ENCODE results near the gene RTP3. TPM values are rescaled to one million over a fixed set of nuclear protein-coding genes. Genes with fewer than 3 reads are reported as not detected.

The RTP3 gene
- total RNA-seq, 2 experiments from 2014 or later = not detected

DNA sequence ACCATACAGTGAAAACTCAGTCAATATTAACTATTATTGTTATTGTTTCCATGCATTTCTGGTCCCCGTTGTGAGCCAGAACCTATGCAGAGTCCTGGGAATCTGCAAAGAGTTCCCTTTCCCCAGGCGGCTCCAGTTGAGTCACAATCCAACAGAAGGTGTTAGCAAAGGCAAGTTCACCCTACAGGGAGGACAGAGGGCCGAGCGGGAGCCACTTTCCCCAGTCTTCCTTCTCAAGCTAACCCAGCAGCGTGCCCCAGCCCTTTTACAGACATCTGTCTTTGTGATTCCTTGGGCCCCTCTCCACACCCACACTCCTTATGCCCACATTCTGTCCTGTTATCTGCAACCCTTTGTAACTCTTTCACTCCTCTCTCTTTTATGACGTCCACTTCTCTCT is 20.0 kb upstream of the RTP3 start:
- no peak for DNase-seq
- CTCF ChIA-PET = interaction anchor here (1.0 kb wide), 1 partner anchor 16 kb away, joined by 3 read pairs; no protein-coding TSS in a partner anchor
- no peaks in the 10 kb centered on the region for H3K4me1 Mint-ChIP-seq
- peaks cover 55% of the 10 kb centered on the region for H3K27me3 Mint-ChIP-seq
- H3K4me3 Mint-ChIP-seq = no peak overlapping the region
- H3K36me3 Mint-ChIP-seq = peaks cover 10% of the 10 kb centered on the region
- H3K27ac Mint-ChIP-seq = no peak overlapping the region
- H3K9me3 Mint-ChIP-seq (ENCODE audit: low read depth) = peaks cover 8% of the 10 kb centered on the region
- no peak for ATAC-seq

DNA sequence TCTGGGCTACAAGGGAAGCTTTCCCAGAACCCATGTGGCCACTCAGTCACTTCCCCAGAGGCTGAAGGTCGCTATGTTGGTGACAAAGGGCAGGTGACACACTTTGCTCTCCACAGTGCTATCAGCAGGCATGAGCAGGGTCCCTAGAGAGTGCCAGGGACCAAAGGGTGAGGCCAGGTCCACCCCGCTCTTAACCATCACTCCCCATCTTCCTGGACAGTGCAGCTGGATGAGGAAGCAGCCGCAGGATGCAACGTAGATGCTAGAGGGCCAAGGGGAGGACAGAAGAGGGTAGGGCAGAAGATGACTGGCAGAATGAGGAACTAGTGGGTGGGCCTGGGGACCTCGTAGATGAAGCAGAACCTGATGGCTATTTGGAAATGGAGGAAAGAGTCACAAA is 19.4 kb upstream of the RTP3 start:
- DNase-seq = no peak
- no peaks in the 10 kb centered on the region for H3K4me1 Mint-ChIP-seq
- H3K36me3 Mint-ChIP-seq = peaks cover 10% of the 10 kb centered on the region
- ATAC-seq = no peak
- H3K9me3 Mint-ChIP-seq (ENCODE audit: low read depth) = peaks cover 8% of the 10 kb centered on the region
- no peak overlapping the region for H3K4me3 Mint-ChIP-seq
- peaks cover 49% of the 10 kb centered on the region for H3K27me3 Mint-ChIP-seq
- no peak overlapping the region for H3K27ac Mint-ChIP-seq
- CTCF ChIA-PET = no interaction called here

DNA sequence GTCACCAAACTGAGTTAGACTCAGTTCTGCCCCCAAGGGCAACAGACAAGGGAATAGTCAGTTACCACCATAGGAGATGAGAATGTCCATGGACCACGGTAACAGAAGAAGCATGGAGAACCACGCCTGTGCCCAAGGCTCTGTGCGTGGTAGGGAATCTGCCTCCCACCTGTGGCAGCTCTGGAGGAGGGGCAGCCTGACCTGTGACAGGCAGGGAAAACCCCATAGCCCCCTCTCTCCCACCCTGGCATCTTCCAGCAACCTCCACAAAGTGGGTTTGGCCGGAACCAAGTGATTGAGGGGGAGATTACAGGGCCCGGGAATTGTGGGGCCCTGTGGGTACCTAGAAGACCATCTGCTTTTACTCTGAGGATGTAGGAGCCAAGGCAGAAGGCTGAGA is 18.8 kb upstream of the RTP3 start:
- no peak for DNase-seq
- peaks cover 6% of the 10 kb centered on the region for H3K9me3 Mint-ChIP-seq (ENCODE audit: low read depth)
- peaks cover 45% of the 10 kb centered on the region for H3K27me3 Mint-ChIP-seq
- H3K27ac Mint-ChIP-seq = no peak overlapping the region
- peaks cover 10% of the 10 kb centered on the region for H3K36me3 Mint-ChIP-seq
- H3K4me1 Mint-ChIP-seq = no peaks in the 10 kb centered on the region
- CTCF ChIA-PET = no interaction called here
- H3K4me3 Mint-ChIP-seq = no peak overlapping the region
- ATAC-seq = no peak

DNA sequence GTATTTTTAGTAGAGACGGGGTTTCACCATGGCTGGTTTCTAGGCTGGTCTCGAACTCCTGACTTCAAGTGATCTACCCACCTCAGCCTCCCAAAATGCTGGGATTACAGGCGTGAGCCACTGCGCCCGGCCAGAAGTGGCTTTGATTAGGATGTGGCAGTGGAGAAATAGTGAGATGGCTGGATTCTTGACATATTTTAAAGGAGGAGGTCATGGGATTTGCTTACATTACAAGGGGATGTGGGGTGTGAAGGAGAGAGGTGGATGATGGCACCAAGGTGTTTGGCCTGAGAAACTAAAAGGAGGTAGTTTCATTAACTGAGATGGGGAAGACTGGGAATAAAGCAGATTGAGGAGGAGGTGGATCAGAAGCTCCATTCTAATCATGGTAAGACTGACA is 18.1 kb upstream of the RTP3 start:
- Mint-ChIP-seq H3K4me1 (no peaks in the 10 kb centered on the region), H3K36me3 (peaks cover 7% of the 10 kb centered on the region), H3K9me3 (ENCODE audit: low read depth) (peaks cover 3% of the 10 kb centered on the region), H3K27ac (no peak overlapping the region), H3K4me3 (no peak overlapping the region), H3K27me3 (peaks cover 39% of the 10 kb centered on the region)
- ATAC-seq (no peak), DNase-seq (no peak)
- CTCF ChIA-PET = interaction anchor here (1.2 to 12.1 kb wide), 3 partner anchors 9 to 150 kb away, joined by 3 to 294 read pairs (median 8); no protein-coding TSS in a partner anchor

DNA sequence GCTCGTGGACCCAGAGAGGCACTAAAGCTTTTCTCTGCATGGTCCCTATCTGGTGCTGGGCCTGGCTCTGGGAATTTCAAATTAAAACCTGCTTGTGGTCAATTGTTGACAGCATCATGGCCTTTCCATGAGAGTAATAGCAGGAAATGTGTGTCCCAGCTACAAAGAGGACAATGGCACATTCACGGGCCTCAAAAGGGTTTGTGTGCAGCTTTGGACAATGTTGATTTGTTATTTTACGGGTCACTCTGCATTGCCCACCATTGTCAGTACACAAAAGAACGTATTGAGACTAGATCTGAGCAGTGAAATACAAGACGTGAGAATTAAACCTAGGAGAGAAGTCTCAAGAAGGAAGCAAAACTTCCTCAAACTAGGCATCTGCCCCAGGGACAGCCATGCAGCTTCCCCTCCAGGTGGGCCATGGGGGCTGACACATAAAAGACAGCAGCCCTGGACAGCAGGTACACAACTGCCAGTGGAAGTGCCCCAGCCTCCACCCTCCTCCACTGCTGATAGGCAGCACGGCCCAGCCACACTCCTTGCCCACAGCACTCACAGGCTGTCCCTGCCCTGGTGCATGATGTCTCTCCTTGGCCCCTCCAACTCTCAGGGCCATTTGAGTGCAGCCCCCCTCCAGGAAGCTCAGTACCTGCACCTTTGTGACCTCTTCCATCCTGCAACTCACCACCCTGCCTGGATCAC is 17.1 kb upstream of the RTP3 start:
- ATAC-seq (no peak), DNase-seq (no peak)
- peaks cover 30% of the 10 kb centered on the region for H3K27me3 Mint-ChIP-seq
- H3K9me3 Mint-ChIP-seq (ENCODE audit: low read depth) = no peaks in the 10 kb centered on the region
- H3K27ac Mint-ChIP-seq = no peak overlapping the region
- no peaks in the 10 kb centered on the region for H3K4me1 Mint-ChIP-seq
- H3K4me3 Mint-ChIP-seq = no peak overlapping the region
- no peaks in the 10 kb centered on the region for H3K36me3 Mint-ChIP-seq
- CTCF ChIA-PET = interaction anchor here (1.0 to 12.1 kb wide), 4 partner anchors 8 to 149 kb away, joined by 3 to 294 read pairs (median 6); no protein-coding TSS in a partner anchor

DNA sequence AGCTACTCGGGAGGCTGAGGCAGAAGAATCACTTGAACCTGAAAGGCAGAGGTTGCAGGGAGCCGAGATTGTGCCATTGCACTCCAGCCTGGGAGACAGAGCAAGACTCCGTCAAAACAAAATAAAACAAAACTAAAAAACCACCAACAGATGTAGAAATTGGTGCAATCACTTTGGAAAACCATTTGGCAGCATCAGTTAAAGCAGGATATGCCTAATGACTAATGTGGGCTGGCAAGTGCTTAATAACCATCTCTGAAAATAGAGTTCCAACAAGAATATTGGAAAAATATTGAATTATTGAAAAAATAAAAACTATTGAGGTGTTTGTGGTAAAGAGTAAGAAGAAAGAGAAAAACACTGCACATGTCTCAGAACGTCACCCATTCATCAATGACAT is 16.1 kb upstream of the RTP3 start:
- CTCF ChIA-PET = interaction anchor here (1.0 to 12.1 kb wide), 3 partner anchors 11 to 148 kb away, joined by 3 to 294 read pairs (median 3); no protein-coding TSS in a partner anchor
- ATAC-seq (no peak), DNase-seq (no peak)
- peaks cover 29% of the 10 kb centered on the region for H3K27me3 Mint-ChIP-seq
- H3K36me3 Mint-ChIP-seq = no peaks in the 10 kb centered on the region
- no peak overlapping the region for H3K27ac Mint-ChIP-seq
- H3K9me3 Mint-ChIP-seq (ENCODE audit: low read depth) = no peaks in the 10 kb centered on the region
- H3K4me3 Mint-ChIP-seq = no peak overlapping the region
- no peaks in the 10 kb centered on the region for H3K4me1 Mint-ChIP-seq

DNA sequence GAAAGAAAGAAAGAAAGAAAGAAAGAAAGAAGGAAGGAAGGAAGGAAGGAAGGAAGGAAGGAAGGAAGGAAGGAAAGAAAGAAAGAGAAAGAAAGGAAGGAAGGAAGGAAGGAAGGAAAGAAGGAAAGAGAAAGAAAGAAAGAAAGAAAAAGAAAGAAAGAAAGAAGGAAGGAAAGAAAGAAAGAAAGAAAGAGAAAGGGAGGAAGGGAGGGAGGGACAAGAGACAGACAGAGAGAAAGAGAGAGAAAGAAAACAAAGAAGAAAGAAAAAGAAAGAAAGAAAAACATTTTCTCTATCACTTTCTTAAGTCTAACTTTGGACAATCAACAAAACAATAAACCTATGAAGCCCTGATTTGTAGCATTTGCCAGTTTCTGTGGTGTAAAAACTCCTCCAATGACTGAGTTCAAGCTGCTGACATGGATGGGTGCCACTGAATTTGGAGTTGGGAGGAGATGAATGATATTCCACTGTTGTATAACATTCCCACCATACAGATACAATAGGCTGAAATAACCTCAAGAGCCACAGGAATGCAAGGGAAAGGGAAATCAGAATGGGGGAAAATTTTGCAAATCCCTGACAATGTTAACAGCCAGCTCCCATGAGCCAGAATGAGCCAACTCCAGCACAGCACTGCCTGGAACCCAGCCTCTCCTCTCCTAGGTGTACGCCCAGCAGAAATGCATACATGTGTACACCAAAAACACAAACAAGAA is 15.0 kb upstream of the RTP3 start:
- CTCF ChIA-PET = interaction anchor here (1.0 to 12.1 kb wide), 4 partner anchors 59 to 147 kb away, joined by 3 to 294 read pairs (median 116); no protein-coding TSS in a partner anchor
- ATAC-seq (no peak), DNase-seq (no peak)
- H3K27me3 Mint-ChIP-seq = peaks cover 27% of the 10 kb centered on the region
- H3K4me3 Mint-ChIP-seq = no peak overlapping the region
- no peaks in the 10 kb centered on the region for H3K4me1 Mint-ChIP-seq
- H3K27ac Mint-ChIP-seq = no peak overlapping the region
- H3K36me3 Mint-ChIP-seq = no peaks in the 10 kb centered on the region
- no peaks in the 10 kb centered on the region for H3K9me3 Mint-ChIP-seq (ENCODE audit: low read depth)

DNA sequence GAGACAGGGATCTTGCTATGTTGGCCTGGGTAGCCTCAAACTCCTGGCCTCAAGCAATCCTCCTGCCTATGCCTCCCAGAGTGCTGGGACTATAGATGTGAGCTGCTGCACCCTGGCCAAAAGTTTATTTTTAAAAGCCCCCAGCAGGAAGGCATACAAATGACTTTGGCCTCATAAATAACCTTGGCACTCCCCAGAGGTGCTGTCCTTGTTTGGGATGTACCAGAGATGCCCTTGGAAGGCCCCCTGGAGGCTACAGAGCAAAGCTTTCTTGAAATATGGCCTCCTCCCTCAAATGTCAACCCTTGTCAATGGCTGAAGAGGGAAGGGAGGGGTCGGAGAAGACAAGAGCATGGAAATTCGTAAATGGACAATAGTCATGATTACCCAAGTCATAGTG is 14.0 kb upstream of the RTP3 start:
- CTCF ChIA-PET = interaction anchor here (1.0 to 12.1 kb wide), 3 partner anchors 58 to 145 kb away, joined by 3 to 294 read pairs (median 228); no protein-coding TSS in a partner anchor
- Mint-ChIP-seq H3K36me3 (no peaks in the 10 kb centered on the region), H3K27me3 (peaks cover 25% of the 10 kb centered on the region), H3K9me3 (ENCODE audit: low read depth) (no peaks in the 10 kb centered on the region), H3K27ac (no peak overlapping the region), H3K4me1 (peaks cover 4% of the 10 kb centered on the region), H3K4me3 (no peak overlapping the region)
- DNase-seq (no peak), ATAC-seq (no peak)

DNA sequence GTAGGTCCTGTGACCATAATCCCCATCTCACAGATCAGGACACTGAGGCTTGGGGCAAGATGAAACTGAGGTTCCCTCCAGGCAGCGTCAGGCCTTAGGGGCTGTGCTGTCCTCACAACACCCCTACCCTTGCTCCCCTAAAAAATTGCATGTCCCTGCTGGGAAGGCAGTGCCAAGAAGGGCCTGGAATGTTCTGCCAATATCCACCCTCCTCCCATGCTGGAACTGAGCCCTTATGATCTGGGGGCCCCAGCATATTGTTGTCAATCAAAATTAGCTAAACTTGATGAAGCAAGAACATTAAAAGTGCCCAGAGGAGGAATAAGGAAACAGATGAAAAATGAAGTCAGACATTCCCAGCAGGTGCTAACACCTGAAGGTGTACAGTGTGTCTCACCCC is 13.4 kb upstream of the RTP3 start:
- H3K27me3 Mint-ChIP-seq = peaks cover 25% of the 10 kb centered on the region
- CTCF ChIA-PET = interaction anchor here (0.5 to 12.1 kb wide), 4 partner anchors 23 to 145 kb away, joined by 3 to 294 read pairs (median 116); no protein-coding TSS in a partner anchor
- ATAC-seq = no peak
- H3K9me3 Mint-ChIP-seq (ENCODE audit: low read depth) = no peaks in the 10 kb centered on the region
- H3K4me1 Mint-ChIP-seq = peaks cover 9% of the 10 kb centered on the region
- no peak for DNase-seq
- no peak overlapping the region for H3K27ac Mint-ChIP-seq
- no peak overlapping the region for H3K4me3 Mint-ChIP-seq
- no peaks in the 10 kb centered on the region for H3K36me3 Mint-ChIP-seq

DNA sequence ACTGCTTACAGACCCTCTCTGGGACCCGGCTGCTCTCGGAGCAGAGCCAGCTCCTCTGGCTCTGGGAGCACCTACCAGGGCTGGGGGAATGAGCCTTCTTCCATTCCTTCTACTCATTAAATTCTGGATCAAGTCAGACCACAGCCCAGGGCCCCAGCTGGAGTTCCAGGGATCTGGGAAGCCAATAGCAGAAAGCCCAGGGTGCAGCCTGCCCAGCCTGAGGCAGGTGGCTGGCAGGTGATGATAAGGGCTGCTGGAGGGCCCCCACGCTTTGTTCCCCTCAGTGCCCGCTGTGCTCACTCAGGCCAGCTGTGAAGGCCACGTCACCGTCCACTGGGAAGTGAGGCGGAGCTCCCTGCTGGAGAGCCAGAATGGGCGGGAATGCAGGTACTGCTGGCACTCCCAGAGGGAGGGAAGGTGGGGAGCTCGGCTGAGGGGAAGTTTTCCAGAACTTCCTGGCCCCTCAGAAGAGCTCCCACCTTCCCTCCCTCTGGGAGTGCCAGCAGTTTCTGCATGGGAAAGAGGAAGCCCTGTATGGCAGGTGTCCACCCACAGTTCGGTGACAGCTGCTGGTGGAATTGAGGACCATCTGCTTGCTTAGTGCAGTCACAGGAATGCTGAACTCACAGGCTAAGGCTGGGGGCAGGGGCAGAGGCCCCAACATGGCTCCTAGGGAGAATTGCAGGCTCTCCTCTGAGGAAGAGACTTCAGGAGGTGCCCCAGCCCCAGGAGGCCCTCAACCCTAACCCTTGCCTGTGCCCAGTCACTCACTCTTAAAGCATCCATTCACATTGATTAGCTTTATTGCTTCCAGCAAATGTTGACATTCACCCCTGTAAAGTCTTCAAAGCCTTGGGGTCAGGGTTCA is 12.6 kb upstream of the RTP3 start:
- Mint-ChIP-seq H3K4me3 (no peak overlapping the region), H3K4me1 (peaks cover 17% of the 10 kb centered on the region), H3K36me3 (no peaks in the 10 kb centered on the region), H3K9me3 (ENCODE audit: low read depth) (no peaks in the 10 kb centered on the region), H3K27me3 (peaks cover 23% of the 10 kb centered on the region), H3K27ac (no peak overlapping the region)
- CTCF ChIA-PET = interaction anchor here (0.5 to 12.1 kb wide), 5 partner anchors 24 to 144 kb away, joined by 3 to 294 read pairs (median 3); no protein-coding TSS in a partner anchor
- DNase-seq (no peak), ATAC-seq (no peak)

DNA sequence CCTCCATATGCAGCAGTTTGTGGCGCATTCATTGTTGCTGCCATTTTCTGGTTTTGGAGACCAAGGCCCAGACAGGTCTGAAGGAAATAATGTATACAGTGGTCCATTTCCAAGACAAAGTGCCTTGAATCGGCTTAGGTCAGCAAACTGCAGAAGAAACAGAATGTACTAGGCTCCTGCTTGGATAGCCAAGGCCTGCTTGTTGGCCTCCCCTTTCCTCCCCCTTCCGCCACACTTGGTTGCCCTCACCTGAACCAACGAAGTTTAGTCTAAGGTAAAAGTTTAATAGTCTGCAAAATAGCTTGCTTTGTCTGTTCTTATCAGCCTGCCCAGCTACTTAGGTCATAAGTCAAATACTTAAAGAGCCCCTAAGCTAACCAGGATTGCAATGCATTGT is 12.0 kb upstream of the RTP3 start:
- H3K36me3 Mint-ChIP-seq = no peaks in the 10 kb centered on the region
- peaks cover 18% of the 10 kb centered on the region for H3K27me3 Mint-ChIP-seq
- no peak overlapping the region for H3K4me3 Mint-ChIP-seq
- CTCF ChIA-PET = interaction anchor here (0.6 to 12.1 kb wide), 4 partner anchors 52 to 143 kb away, joined by 3 to 294 read pairs (median 116); no protein-coding TSS in a partner anchor
- no peak for DNase-seq
- H3K27ac Mint-ChIP-seq = no peak overlapping the region
- peaks cover 18% of the 10 kb centered on the region for H3K4me1 Mint-ChIP-seq
- H3K9me3 Mint-ChIP-seq (ENCODE audit: low read depth) = no peaks in the 10 kb centered on the region
- no peak for ATAC-seq

DNA sequence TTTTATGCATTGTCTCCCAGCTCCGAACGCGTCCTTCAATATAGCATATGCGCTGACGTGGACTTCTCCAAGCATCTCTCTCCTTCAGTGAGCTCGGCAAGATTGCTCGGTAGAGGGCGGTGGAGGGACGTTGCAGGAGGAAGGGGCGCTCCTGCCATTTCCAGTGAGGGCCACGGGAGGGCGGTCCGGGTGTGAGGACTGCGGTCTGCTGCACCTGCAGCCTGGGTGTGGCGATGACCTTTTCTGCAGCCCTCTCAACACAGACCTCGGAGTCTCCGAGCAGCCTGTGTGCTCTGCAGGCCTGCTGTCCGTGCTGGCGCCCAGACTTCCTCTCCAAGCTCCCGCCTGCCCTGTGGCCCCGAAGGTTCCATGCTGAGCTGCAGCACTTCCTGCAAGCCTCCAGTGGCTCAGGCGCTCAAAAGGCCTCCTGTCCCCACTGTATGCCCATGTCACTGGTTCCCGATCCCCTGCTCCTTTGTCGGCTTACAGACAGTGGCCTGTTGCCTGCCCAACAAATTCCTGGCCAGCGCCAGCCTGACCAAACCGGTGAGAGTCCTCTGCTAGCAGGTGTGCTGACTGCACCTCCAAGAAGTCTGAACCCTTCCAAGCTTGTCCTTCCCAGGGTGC is 8.9 kb upstream of the RTP3 start:
- Mint-ChIP-seq H3K4me3 (peak overlapping the region; percentile 29), H3K27ac (peak overlapping the region; percentile 57), H3K9me3 (ENCODE audit: low read depth) (no peaks in the 10 kb centered on the region), H3K36me3 (no peaks in the 10 kb centered on the region), H3K4me1 (peaks cover 25% of the 10 kb centered on the region), H3K27me3 (peaks cover 20% of the 10 kb centered on the region)
- CTCF ChIA-PET = interaction anchor here (0.6 to 12.1 kb wide), 70 partner anchors 8 to 421 kb away, joined by 3 to 294 read pairs (median 6); partner anchors contain the start of genes ALS2CL, CCR1, CCR5AS and CCRL2
- DNase-seq = peak; percentile 97
- ATAC-seq = peak; percentile 99
